A549 (cell line): ENCODE results near the gene SLC25A24.

Experiments
- CTCF ChIP-seq: fragments of >200 bp; sonication (Bioruptor Twin); formaldehyde crosslinking; IDR thresholded peaks from 3 replicates; pipeline ENCODE4 v1.5.1; 2016
- MYC ChIP-seq: IDR thresholded peaks from 2 replicates; pipeline ENCODE4 v1.6.1; 2012; ENCODE audit warnings: mild to moderate bottlenecking, inconsistent platforms, low read length, improper control_type of control experiment, borderline replicate concordance
- NR3C1 ChIP-seq: fragments of >200 bp; sonication (Bioruptor Twin); formaldehyde crosslinking; IDR thresholded peaks from 3 replicates; pipeline ENCODE4 v1.6.1; 2017
- POLR2A ChIP-seq: IDR thresholded peaks from 2 replicates; pipeline ENCODE4 v1.6.1; 2012; ENCODE audit warnings: mild to moderate bottlenecking, low read length
- RARB ChIP-seq: fragments of 250-450 bp; sonication (Bioruptor Pico); IDR thresholded peaks from 2 replicates; pipeline ENCODE4 v1.8.0; 2021; ENCODE audit warnings: mild to moderate bottlenecking, moderate library complexity
- USF2 ChIP-seq: fragments of 450-650 bp; IDR thresholded peaks from 2 replicates; pipeline ENCODE4 v1.6.1; 2014; ENCODE audit warnings: antibody characterized with exemption

GRCh38 chr1:108096089-108096488 lies 104.1 kb downstream of the SLC25A24 start:
- TF ChIP-seq NR3C1 (no peak), POLR2A (no peak), RARB (CRISPR knock-in tag) (no peak), USF2 (no peak), CTCF (no peak), MYC (no peak)
